Thyroid gland (tissue), 4 donors: Measurements from ENCODE around the gene CCDC149.

Source experiments
- CTCF ChIP-seq, 6 experiments: fragments of 200-600 bp in 3 of 6; fragments of 450-650 bp in 3 of 6; sonication (generic) in 3 of 6; IDR thresholded peaks; one replicate each; pipeline ENCODE4 v1.5.1; 2016 to 2019; ENCODE audit warnings: antibody characterized with exemption in 6 of 6, mild to moderate bottlenecking in 2 of 6, inconsistent platforms in 1 of 6, moderate library complexity in 1 of 6
- POLR2A ChIP-seq, 2 donors: fragments of 450-650 bp; IDR thresholded peaks; one replicate each; pipeline ENCODE4 v1.6.1; 2017; ENCODE audit warnings: antibody characterized with exemption in 2 of 2, mild to moderate bottlenecking in 2 of 2, moderate library complexity in 1 of 2

GRCh38 chr4:24920008-24920407 lies 7.2 kb upstream of the CCDC149 start:
- TF ChIP-seq CTCF (IDR thresholded peaks at IDR 0.05) = no peak
- no peak for TF ChIP-seq POLR2A (IDR thresholded peaks at IDR 0.05)
